IPS-18c (cell line): ENCODE results near the gene ABCC3.

ENCODE experiments used
- H3K4me3 ChIP-seq: 2 replicates; pipeline ENCODE4 v1.7.0; 2013; ENCODE audit warnings: low read depth, mild to moderate bottlenecking, low read length, moderate library complexity; ENCODE audit not compliant: insufficient read depth
- H3K9me3 ChIP-seq: one replicate; pipeline ENCODE4 v1.6.1; 2013; ENCODE audit warnings: mild to moderate bottlenecking, low read length, moderate library complexity; ENCODE audit not compliant: control insufficient read depth, insufficient read depth

The ABCC3 gene

DNA sequence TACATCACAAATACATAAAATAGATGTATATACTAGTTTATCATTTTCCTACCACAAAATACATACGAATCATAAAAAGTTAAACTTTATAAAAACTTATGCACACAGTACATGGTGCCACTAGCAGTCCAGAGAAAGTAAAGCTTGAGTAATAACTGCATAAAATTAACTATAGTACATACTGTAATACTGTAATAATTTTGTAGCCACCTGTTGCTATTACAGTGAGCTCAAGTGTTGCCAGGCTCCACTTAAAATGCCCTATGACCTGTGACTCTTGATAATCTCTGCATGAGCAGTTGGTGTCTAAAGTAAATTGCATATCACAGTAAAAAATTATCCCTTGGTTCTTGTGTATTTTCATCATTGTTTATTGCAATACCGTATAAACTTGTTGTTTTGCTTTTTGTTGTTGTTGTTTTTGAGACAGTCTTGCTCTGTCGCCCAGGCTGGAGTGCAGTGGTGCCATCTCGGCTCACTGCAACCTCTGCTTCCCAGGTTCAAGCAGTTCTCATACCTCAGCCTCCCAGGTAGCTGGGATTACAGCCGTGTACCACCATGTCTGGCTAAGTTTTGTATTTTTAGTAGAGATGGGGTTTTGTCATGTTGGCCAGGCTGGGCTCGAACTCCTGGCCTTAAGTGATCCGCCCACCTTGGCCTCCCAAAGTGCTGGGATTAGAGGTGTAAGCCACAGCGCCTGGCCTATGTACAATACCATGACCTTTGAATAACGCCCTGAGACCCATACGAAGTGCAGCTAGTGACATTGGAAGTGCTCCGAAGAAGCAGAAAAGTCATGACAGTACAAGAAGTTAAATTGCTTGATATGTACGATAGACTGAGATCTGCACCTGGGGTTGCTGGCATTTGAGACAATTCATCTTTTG lies 91.3 kb downstream of the ABCC3 start:
- Histone ChIP-seq H3K9me3 (no peaks in the 10 kb centered on the region), H3K4me3 (no peak overlapping the region)

DNA sequence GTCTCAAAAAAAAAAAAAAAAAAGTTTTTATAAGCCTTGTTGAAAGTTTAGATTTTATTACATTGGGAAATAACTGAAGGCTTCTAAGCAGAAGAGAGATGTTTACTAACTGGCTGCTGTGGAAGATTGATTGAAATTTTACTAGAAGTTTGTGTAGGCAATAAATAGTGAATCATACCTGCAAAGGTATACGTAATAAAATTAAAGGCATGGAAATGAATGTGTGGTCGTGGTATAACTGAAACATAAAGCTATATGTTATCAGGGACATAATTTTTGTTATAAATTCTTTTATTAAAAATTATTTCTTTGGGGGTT lies 93.4 kb downstream of the ABCC3 start:
- Histone ChIP-seq H3K9me3 (peaks cover 2% of the 10 kb centered on the region), H3K4me3 (no peak overlapping the region)

DNA sequence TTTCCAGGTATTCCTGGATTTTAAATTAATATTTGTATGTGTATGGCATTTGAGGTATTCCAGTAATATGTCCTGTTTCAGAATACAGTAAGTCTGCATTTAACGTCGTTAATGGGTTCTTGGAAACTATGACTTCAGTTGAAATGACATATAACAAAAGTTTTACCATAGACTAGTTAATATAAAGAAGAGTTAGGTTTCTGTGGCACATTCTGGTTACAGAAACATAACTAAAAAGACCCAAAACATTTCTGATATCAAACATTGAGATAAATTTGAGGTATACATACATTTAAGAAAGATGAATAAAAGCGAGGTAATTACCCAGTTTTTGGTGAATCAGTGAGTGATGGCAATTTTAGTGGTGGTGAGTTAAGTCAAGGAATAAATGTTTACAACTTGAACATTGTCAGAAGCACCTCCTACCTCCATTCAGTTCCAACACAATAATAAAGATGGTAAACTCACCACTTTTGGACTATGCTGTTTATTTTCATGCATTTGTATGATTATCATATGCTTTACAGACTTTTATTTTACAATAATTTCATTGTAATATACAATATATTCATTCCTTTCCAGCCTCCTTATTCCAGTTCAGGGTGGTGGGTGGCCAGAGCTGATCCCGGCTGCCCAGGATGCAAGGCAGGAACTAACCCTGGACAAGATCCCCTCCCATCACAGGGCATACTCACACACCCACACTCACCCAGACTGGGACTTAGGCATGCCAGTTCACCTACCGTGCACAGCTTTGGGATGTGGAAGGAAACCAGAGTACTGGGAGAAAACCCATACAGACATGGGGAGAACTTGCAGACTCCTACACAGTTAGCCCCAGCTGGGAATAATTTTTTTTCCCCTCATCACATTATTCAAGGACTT lies 94.4 kb downstream of the ABCC3 start:
- Histone ChIP-seq H3K9me3 (peaks cover 2% of the 10 kb centered on the region), H3K4me3 (no peak overlapping the region)

DNA sequence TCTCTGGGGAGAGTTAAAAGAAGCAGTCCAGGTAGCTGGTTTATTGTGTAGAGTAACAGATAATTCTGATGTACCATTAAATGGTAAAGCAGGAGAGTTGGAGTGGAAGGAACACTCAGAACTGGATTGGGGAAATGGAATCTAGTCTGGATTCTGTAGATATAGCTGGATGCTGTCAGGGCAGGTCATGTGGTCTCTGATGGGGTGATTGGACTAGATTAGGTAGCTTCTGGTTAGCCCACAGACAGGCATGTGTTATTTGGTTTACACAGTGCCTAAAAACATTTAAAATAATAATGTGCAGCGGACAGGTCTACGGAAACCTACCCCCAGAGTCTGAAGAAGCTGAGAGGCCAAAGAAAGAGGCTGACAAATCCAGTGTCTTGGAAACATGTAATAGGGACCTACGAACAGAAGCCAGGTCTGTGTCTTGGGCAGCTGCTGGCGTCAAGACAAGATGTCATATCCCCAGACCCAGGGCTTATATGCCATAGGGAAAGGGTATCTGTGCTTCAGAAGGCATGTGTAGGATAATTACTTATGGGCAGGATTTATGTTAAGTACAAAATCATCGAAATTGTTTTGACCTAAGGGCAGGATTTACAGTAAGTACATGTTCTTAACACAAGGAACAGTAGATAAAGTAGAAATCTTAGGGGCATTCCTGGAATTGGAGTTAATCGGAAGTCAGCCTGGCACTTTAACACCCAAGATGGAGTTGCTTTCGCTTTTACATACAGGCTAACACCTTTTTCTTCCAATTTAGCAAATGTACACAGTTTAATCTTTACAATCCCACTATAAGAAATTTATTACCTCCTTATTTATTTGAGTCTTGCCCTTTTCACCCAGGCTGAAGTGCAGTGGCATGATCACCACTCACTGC lies 97.1 kb downstream of the ABCC3 start:
- Histone ChIP-seq H3K4me3 (no peak overlapping the region), H3K9me3 (peaks cover 2% of the 10 kb centered on the region)

DNA sequence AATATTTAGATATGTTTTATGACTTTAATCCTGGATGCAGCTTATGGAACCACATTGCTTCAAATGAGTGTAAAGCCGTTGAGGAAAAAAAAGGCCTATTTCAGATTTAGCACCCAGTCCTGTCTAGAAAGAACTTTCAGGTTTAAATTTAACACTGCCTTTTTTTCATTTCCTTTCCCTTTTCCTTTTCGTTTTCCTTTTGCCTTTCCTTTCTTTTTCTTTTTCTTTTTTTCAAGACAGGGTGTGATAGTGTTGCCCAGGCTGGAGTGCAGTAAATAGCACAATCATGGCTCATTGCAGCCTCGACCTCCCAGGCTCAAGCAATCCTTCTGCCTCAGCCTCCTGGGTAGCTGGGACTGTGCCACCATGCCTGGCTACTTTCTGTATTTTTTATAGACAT lies 100.6 kb downstream of the ABCC3 start:
- Histone ChIP-seq H3K4me3 (no peak overlapping the region), H3K9me3 (peaks cover 2% of the 10 kb centered on the region)

DNA sequence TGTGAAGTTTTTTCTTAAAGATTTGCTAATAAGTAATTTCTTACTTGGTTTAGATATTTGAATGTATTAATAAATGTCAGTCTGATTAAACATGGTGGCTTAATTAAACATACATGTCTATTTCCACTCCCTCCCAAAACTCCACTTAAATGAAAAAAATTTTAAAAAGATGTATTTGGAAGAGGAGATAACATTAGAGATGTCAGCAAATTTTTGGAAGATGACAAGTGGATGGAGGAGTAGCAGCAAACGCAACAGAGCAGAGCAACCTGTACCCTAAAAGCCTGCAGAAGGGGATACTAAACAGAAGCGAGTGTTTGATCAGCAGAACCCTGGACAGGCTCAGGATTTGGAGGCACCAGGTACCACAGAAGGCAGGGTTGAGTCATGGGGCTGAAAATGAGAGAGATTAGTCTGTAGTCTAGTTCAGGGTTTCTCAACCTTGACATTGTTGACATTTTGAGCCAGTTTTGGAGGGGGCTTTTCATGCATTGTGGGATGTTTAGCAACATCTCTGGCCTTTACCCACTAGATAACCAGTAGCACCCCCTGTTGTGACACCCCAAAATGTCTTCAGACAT lies 102.5 kb downstream of the ABCC3 start:
- no peak overlapping the region for H3K4me3 ChIP-seq
- H3K9me3 ChIP-seq, result no peaks in the 10 kb centered on the region

DNA sequence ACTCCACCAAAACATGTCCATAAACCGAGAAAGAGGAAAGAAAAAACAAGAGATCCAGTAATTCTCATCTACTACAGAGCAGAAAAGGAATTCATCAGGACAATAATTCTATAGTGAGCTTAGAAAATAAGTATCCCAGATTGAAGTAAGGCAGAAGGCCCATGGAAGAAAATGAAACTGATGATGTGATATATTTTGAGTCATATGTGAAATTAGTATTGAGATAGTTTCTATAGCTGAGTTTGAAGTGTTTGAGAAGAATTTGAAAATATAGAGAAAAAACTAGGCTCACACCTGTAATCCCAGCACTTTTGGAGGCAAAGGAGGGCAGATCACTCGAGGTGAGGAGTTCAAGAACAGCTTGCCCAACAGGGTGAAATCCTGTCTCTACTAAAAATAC lies 104.4 kb downstream of the ABCC3 start:
- no peak overlapping the region for H3K4me3 ChIP-seq
- H3K9me3 ChIP-seq, result no peaks in the 10 kb centered on the region
